Activated T-cell treated with anti-CD3 and anti-CD28 coated beads, Interleukin-2, amount 50 U/mL, for 4 hours (primary cell): ENCODE data around the gene TRAPPC1. TPM values are rescaled to one million over a fixed set of nuclear protein-coding genes. Genes with fewer than 3 reads are reported as not detected.

Source experiments
- ATAC-seq, 2 donors: fragments of 200-7000 bp; cut with Tn5 transposase; one replicate each; pipeline ENCODE4 v1.10.0; 2021
- DNase-seq: peaks from one replicate; pipeline ENCODE4 v3.0.0-alpha.2; 2020
- H3K27me3 Mint-ChIP-seq: one replicate; pipeline ENCODE4 v1.8.0; 2021; ENCODE audit warnings: low read depth, mixed read lengths
- H3K36me3 Mint-ChIP-seq: one replicate; pipeline ENCODE4 v1.8.0; 2022; ENCODE audit warnings: mixed read lengths; ENCODE audit not compliant: insufficient read depth
- H3K4me1 Mint-ChIP-seq: one replicate; pipeline ENCODE4 v1.8.0; 2021; ENCODE audit warnings: low read depth, mixed read lengths
- H3K4me3 Mint-ChIP-seq: one replicate; pipeline ENCODE4 v1.8.0; 2021; ENCODE audit warnings: mild to moderate bottlenecking, moderate library complexity, mixed read lengths
- H3K9me3 Mint-ChIP-seq: one replicate; pipeline ENCODE4 v1.8.0; 2021; ENCODE audit warnings: mixed read lengths
- total RNA-seq, 3 donors: library from RNA; stranded (reverse); gene quantifications; one replicate each; pipeline ENCODE4 v1.2.1, GENCODE V29; 2021

TRAPPC1 gene
- total RNA-seq, 3 donors from 2014 or later: 123 to 134 (median 124) TPM

DNA sequence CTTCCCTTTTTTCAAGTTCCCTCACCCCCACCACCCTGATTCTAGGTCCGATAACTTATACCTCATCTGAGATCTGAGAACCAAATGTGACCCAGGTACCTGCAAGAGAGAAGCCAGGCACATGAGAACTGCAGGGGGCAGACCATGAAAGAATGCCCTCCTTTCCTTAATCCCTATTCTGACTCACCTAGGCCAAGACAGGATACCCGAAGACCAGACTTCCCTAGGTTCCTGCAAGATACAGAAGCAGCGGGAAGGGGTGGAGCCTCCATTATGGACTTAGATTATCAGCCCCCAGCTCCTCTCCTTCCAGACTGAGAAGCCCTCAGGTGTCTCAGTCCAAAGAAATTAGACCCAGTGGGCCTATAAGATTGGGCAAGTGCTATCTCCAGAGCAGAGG lies 4.2 kb downstream of the TRAPPC1 start:
- Mint-ChIP-seq H3K4me1 (peaks cover 33% of the 10 kb centered on the region), H3K4me3 (no peak overlapping the region), H3K36me3 (peaks cover 4% of the 10 kb centered on the region), H3K27me3 (no peaks in the 10 kb centered on the region), H3K9me3 (no peaks in the 10 kb centered on the region)
- DNase-seq (no peak), ATAC-seq (no peak)

- peak; percentile 97 to 98 for ATAC-seq
- peaks cover 4% of the 10 kb centered on the region for H3K36me3 Mint-ChIP-seq
- no peaks in the 10 kb centered on the region for H3K27me3 Mint-ChIP-seq
- H3K4me3 Mint-ChIP-seq: peak overlapping the region; percentile 71
- DNase-seq: peak; percentile 78
- H3K9me3 Mint-ChIP-seq: no peaks in the 10 kb centered on the region
- peaks cover 18% of the 10 kb centered on the region for H3K4me1 Mint-ChIP-seq
These were observed 8.7 kb downstream of the TRAPPC1 start for GRCh38 chr17:7922845-7923628.

DNA sequence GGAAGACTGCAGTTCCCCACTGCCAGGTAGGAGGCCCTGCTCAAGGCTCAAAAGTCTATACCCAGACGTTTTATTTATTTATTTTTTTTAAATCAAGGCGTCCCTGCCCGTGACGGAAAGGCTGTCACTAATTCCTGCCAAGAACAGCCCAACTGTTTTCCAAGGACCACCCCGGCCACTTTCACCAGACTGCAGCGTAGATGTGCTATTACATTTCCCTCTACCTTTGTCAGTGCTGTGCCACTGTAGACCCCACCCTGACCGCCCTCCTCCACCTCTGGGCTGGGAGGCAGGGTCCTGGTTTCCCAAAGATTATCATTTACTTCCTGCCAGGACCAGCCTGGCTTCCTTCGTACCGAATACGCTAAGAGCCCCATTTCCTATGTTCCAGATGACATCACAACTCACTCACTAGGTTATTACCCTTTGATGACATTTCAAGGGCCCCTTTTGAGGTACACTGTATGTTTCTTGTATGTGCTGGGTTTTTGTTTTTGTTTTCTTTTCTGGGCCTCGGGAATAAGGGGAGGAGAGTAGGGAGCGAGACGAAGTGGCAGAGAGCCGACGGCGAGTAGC lies 9.4 kb downstream of the TRAPPC1 start:
- ATAC-seq (peak; percentile 16 to 47), DNase-seq (no peak)
- Mint-ChIP-seq H3K9me3 (no peaks in the 10 kb centered on the region), H3K4me3 (peak overlapping the region; percentile 71), H3K36me3 (peaks cover 2% of the 10 kb centered on the region), H3K27me3 (no peaks in the 10 kb centered on the region), H3K4me1 (peaks cover 20% of the 10 kb centered on the region)

- peaks cover 30% of the 10 kb centered on the region for H3K4me1 Mint-ChIP-seq
- peak overlapping the region; percentile 75 for H3K4me3 Mint-ChIP-seq
- DNase-seq: no peak
- no peak for ATAC-seq
- H3K27me3 Mint-ChIP-seq: no peaks in the 10 kb centered on the region
- H3K36me3 Mint-ChIP-seq: peaks cover 1% of the 10 kb centered on the region
- H3K9me3 Mint-ChIP-seq: no peaks in the 10 kb centered on the region
These were observed 14.9 kb downstream of the TRAPPC1 start for GRCh38 chr17:7916808-7917207.

DNA sequence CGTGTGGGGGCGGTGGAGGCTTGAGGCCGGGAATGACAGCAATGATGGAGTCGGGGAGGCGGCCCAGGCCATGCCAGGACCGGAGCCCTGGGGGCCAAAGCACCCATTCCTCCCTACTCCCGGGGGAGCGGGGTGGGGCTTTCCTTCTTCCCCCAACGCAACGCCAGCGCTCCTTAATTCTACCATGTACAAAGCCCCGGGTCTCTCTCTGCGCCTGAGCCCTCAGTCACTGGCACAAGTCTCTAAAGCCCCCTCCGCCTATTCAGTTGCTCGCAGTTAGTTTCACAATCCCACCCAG lies 15.4 kb downstream of the TRAPPC1 start:
- DNase-seq (no peak), ATAC-seq (no peak)
- Mint-ChIP-seq H3K27me3 (no peaks in the 10 kb centered on the region), H3K4me3 (peak overlapping the region; percentile 75), H3K9me3 (no peaks in the 10 kb centered on the region), H3K4me1 (peaks cover 26% of the 10 kb centered on the region), H3K36me3 (peaks cover 2% of the 10 kb centered on the region)

DNA sequence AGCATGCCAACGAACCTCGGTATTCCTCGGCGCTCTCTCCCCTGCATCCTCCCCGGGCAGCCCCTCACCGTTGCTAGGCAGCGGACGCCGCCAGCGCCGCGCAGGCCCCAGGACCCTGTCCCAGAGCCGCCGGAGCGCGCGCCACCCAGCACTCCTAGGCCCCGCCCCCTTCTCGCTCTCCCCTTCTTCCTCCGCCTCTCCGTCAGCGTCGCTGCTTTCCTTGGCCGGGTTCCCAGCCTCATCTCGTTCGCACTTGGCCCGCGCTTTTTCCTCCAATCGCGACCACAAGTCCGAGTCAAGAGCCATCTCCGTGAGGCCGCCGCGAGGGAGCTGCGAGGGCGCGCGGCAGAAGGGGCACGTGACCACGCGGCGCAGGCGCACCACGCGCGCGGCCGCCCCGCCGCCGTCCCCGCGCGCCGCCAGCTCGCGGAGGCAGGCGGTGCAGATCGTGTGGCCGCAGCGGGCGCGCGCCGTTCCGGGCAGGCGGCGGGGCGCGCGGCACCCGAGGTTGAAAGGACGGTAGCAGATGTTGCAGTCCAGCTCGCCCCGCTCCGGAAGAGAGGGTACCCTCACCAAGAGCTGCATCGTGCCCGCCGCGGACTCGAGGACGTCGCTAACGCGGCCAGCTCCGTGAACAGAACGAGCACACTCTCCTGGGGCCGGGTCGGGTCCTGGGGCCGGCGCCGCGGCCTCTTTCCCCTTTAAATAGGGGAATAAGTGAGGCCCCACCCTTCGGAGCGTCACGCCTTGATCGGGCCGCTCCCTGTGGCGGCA lies 15.9 kb downstream of the TRAPPC1 start, which contains the start of gene RNF227:
Gene RNF227, minus strand, starts transcription at position 679 of the 774 bp plus-strand sequence. Its CDS starts 94 bp downstream, at position 585.
- H3K36me3 Mint-ChIP-seq: peaks cover 7% of the 10 kb centered on the region
- peak within 1 kb of the TSS; percentile 89 for H3K4me3 Mint-ChIP-seq
- peaks cover 26% of the 10 kb centered on the region for H3K4me1 Mint-ChIP-seq
- ATAC-seq (peak; percentile 85), DNase-seq (peak; percentile 75)
- no peaks in the 10 kb centered on the region for H3K9me3 Mint-ChIP-seq
- no peaks in the 10 kb centered on the region for H3K27me3 Mint-ChIP-seq

- Mint-ChIP-seq H3K4me1 (peaks cover 26% of the 10 kb centered on the region), H3K4me3 (peak overlapping the region; percentile 89), H3K9me3 (no peaks in the 10 kb centered on the region), H3K36me3 (peaks cover 12% of the 10 kb centered on the region), H3K27me3 (no peaks in the 10 kb centered on the region)
- ATAC-seq: peak in 1 of 2 donors; percentile 6
- no peak for DNase-seq
These were observed 16.6 kb downstream of the TRAPPC1 start for GRCh38 chr17:7915179-7915610.

GRCh38 chr17:7912927-7913524 lies 18.7 kb downstream of the TRAPPC1 start:
- ATAC-seq (peak; percentile 24 to 28), DNase-seq (peak; percentile 25)
- H3K4me3 Mint-ChIP-seq: no peak overlapping the region
- no peaks in the 10 kb centered on the region for H3K27me3 Mint-ChIP-seq
- H3K36me3 Mint-ChIP-seq: peaks cover 29% of the 10 kb centered on the region
- peaks cover 26% of the 10 kb centered on the region for H3K4me1 Mint-ChIP-seq
- H3K9me3 Mint-ChIP-seq: no peaks in the 10 kb centered on the region

DNA sequence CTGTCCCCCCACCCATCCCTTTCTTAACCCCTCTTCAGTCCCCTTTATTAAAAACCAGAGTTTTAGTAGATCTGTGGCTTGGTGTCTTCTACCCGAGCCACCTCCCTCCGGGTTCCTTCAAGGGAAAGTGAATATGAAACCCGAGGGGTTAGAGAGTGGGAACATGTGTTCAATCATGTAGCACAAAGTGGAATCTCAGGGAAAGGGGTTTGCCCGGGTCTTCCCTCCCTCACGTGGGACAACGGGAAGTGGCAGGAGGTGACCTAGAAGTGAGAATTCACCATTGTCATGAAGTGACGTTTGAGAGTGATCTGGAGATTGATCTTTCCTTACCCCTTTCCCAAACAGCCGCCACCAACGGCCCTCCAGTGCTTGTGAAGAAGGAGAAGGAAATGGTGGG lies 20.6 kb downstream of the TRAPPC1 start:
- no peaks in the 10 kb centered on the region for H3K9me3 Mint-ChIP-seq
- no peak overlapping the region for H3K4me3 Mint-ChIP-seq
- no peaks in the 10 kb centered on the region for H3K27me3 Mint-ChIP-seq
- peaks cover 39% of the 10 kb centered on the region for H3K36me3 Mint-ChIP-seq
- ATAC-seq (no peak), DNase-seq (no peak)
- peaks cover 16% of the 10 kb centered on the region for H3K4me1 Mint-ChIP-seq

GRCh38 chr17:7910711-7911110 lies 21.0 kb downstream of the TRAPPC1 start:
- Mint-ChIP-seq H3K9me3 (no peaks in the 10 kb centered on the region), H3K4me1 (peaks cover 16% of the 10 kb centered on the region), H3K27me3 (no peaks in the 10 kb centered on the region), H3K4me3 (no peak overlapping the region), H3K36me3 (peaks cover 43% of the 10 kb centered on the region)
- DNase-seq: no peak
- ATAC-seq: no peak

- DNase-seq (no peak), ATAC-seq (no peak)
- Mint-ChIP-seq H3K4me1 (peaks cover 13% of the 10 kb centered on the region), H3K36me3 (peaks cover 47% of the 10 kb centered on the region), H3K9me3 (no peaks in the 10 kb centered on the region), H3K4me3 (no peak overlapping the region), H3K27me3 (no peaks in the 10 kb centered on the region)
These were observed 21.5 kb downstream of the TRAPPC1 start for GRCh38 chr17:7910281-7910680.

- no peaks in the 10 kb centered on the region for H3K27me3 Mint-ChIP-seq
- H3K4me3 Mint-ChIP-seq: no peak overlapping the region
- peaks cover 55% of the 10 kb centered on the region for H3K36me3 Mint-ChIP-seq
- DNase-seq (no peak), ATAC-seq (no peak)
- peaks cover 6% of the 10 kb centered on the region for H3K4me1 Mint-ChIP-seq
- H3K9me3 Mint-ChIP-seq: no peaks in the 10 kb centered on the region
These were observed 22.7 kb downstream of the TRAPPC1 start for GRCh38 chr17:7909089-7909488.

- Mint-ChIP-seq H3K36me3 (peaks cover 72% of the 10 kb centered on the region), H3K27me3 (no peaks in the 10 kb centered on the region), H3K9me3 (no peaks in the 10 kb centered on the region), H3K4me3 (no peak overlapping the region), H3K4me1 (no peaks in the 10 kb centered on the region)
- DNase-seq (no peak), ATAC-seq (no peak)
These were observed 28.3 kb downstream of the TRAPPC1 start for GRCh38 chr17:7903154-7904103.
